Thoracic aorta (tissue), 2 donors: ENCODE results near the gene CFAP99. TPM values are rescaled to one million over a fixed set of nuclear protein-coding genes. Genes with fewer than 3 reads are reported as not detected.

Experiments
- ATAC-seq: fragments of 150-250 bp; one replicate; pipeline ENCODE4 v1.8.0; 2017; ENCODE audit warnings: low read depth; ENCODE audit not compliant: insufficient number of reproducible peaks, low FRiP score
- DNase-seq: peaks from one replicate; pipeline ENCODE4 v3.0.0-alpha.2; 2020; ENCODE audit warnings: low spot score
- H3K27ac ChIP-seq, 2 donors: fragments of 200-600 bp; sonication (generic); 1 replicate in 1 of 2; 2 replicates in 1 of 2; pipeline ENCODE4 v1.5.1; 2016; ENCODE audit warnings: mild to moderate bottlenecking in 2 of 2, moderate library complexity in 2 of 2
- H3K27me3 ChIP-seq: fragments of 200-600 bp; sonication (generic); replicated peaks from 2 replicates; pipeline ENCODE4 v1.6.0; 2016; ENCODE audit warnings: mild to moderate bottlenecking; ENCODE audit not compliant: insufficient read depth
- H3K36me3 ChIP-seq: fragments of 200-600 bp; sonication (generic); one replicate; pipeline ENCODE4 v1.5.1; 2016
- H3K4me1 ChIP-seq, 2 donors: fragments of 200-600 bp; sonication (generic); 1 replicate in 1 of 2; 2 replicates in 1 of 2; pipeline versions ENCODE4 v1.5.1 to v1.6.0; 2016; ENCODE audit warnings: low read depth in 2 of 2, mild to moderate bottlenecking in 1 of 2; ENCODE audit not compliant: control insufficient read depth in 1 of 2
- H3K4me3 ChIP-seq: fragments of 200-600 bp; sonication (generic); 2 replicates; pipeline ENCODE4 v1.5.1; 2016; ENCODE audit warnings: mild to moderate bottlenecking
- H3K9me3 ChIP-seq: fragments of 200-600 bp; sonication (generic); 2 replicates; pipeline ENCODE4 v1.5.1; 2016
- total RNA-seq, 2 donors: library from RNA; depleted of rRNA; stranded (reverse); fragments of >200 nt; gene quantifications; one replicate each; pipeline versions ENCODE4 v1.1.0 to v1.2.3, GENCODE V29; 2016
- TF ChIP-seq, protein P1 (sequence below): fragments of 200-600 bp; sonication (generic); IDR thresholded peaks from one replicate; pipeline ENCODE4 v1.5.1; 2019; ENCODE audit warnings: antibody characterized with exemption

The CFAP99 gene
- total RNA-seq, 2 donors from 2014 or later = not detected

DNA sequence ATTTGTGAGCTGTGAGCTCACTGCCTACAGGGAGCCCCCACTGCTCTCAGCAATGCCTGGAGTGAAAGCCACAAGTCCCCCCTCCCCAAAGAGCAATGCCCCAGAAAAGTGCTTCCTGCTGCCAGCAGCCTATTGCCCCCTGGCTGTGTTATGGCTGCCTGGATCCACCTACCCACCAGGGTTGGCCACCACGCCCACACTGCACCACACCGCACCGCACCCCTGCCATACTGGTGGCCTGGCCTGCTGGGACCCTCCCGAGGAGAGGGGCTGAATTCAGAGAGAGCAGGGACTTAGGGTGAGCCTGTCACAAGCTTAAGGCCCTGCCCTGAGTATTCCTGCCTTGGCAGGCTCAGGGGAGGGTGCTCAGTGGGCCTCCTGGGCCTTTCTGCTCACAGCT is 4.3 kb downstream of the CFAP99 start:
- Histone ChIP-seq H3K4me1 (peaks cover 6 to 10% of the 10 kb centered on the region in 2 donors), H3K36me3 (no peaks in the 10 kb centered on the region), H3K9me3 (no peaks in the 10 kb centered on the region), H3K27me3 (no peaks in the 10 kb centered on the region), H3K4me3 (no peak overlapping the region), H3K27ac (no peak overlapping the region)
- TF ChIP-seq, protein P1, sequence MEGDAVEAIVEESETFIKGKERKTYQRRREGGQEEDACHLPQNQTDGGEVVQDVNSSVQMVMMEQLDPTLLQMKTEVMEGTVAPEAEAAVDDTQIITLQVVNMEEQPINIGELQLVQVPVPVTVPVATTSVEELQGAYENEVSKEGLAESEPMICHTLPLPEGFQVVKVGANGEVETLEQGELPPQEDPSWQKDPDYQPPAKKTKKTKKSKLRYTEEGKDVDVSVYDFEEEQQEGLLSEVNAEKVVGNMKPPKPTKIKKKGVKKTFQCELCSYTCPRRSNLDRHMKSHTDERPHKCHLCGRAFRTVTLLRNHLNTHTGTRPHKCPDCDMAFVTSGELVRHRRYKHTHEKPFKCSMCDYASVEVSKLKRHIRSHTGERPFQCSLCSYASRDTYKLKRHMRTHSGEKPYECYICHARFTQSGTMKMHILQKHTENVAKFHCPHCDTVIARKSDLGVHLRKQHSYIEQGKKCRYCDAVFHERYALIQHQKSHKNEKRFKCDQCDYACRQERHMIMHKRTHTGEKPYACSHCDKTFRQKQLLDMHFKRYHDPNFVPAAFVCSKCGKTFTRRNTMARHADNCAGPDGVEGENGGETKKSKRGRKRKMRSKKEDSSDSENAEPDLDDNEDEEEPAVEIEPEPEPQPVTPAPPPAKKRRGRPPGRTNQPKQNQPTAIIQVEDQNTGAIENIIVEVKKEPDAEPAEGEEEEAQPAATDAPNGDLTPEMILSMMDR = no peak
- ATAC-seq = no peak
- no peak for DNase-seq

- no peak overlapping the region for H3K4me3 ChIP-seq
- no peaks in the 10 kb centered on the region for H3K9me3 ChIP-seq
- DNase-seq (no peak), ATAC-seq (no peak)
- peaks cover 6 to 10% of the 10 kb centered on the region in 2 donors for H3K4me1 ChIP-seq
- H3K27me3 ChIP-seq = no peaks in the 10 kb centered on the region
- TF ChIP-seq, protein P1 = no peak
- no peak overlapping the region for H3K27ac ChIP-seq
- no peaks in the 10 kb centered on the region for H3K36me3 ChIP-seq
Measured at GRCh38 chr4:2423695-2424094, 4.9 kb downstream of the CFAP99 start.

GRCh38 chr4:2424581-2424980 is 5.8 kb downstream of the CFAP99 start:
- ATAC-seq = no peak
- H3K9me3 ChIP-seq = no peaks in the 10 kb centered on the region
- H3K27me3 ChIP-seq = no peaks in the 10 kb centered on the region
- H3K4me3 ChIP-seq = no peak overlapping the region
- peaks cover 0 to 2% of the 10 kb centered on the region in 2 donors for H3K4me1 ChIP-seq
- no peaks in the 10 kb centered on the region for H3K36me3 ChIP-seq
- H3K27ac ChIP-seq = no peak overlapping the region
- TF ChIP-seq, protein P1 = no peak
- DNase-seq = no peak

- no peaks in the 10 kb centered on the region for H3K4me1 ChIP-seq
- ATAC-seq = no peak
- no peaks in the 10 kb centered on the region for H3K36me3 ChIP-seq
- H3K27ac ChIP-seq = no peak overlapping the region
- no peaks in the 10 kb centered on the region for H3K27me3 ChIP-seq
- no peak overlapping the region for H3K4me3 ChIP-seq
- H3K9me3 ChIP-seq = no peaks in the 10 kb centered on the region
- TF ChIP-seq, protein P1 = no peak
- DNase-seq = no peak
Measured at GRCh38 chr4:2425386-2426068, 6.8 kb downstream of the CFAP99 start.

GRCh38 chr4:2426069-2426397 is 7.3 kb downstream of the CFAP99 start:
- TF ChIP-seq, protein P1 = no peak
- no peaks in the 10 kb centered on the region for H3K27me3 ChIP-seq
- no peak for DNase-seq
- H3K4me1 ChIP-seq = no peaks in the 10 kb centered on the region
- no peaks in the 10 kb centered on the region for H3K9me3 ChIP-seq
- no peaks in the 10 kb centered on the region for H3K36me3 ChIP-seq
- ATAC-seq = no peak
- no peak overlapping the region for H3K4me3 ChIP-seq
- no peak overlapping the region for H3K27ac ChIP-seq
